DND-41 (cell line): ENCODE measurements around the gene RPS6KA6.

Experiments
- CTCF ChIP-seq: IDR thresholded peaks from 2 replicates; pipeline ENCODE4 v1.5.1; 2012; ENCODE audit warnings: borderline replicate concordance, low read length, moderate library complexity, mild to moderate bottlenecking; ENCODE audit not compliant: poor library complexity, severe bottlenecking; ENCODE audit errors: extremely low read depth
- EZH2 ChIP-seq: IDR thresholded peaks from 3 replicates; pipeline ENCODE4 v1.6.1; 2012; ENCODE audit warnings: borderline replicate concordance, low read depth, mild to moderate bottlenecking, moderate library complexity, low read length, inconsistent platforms; ENCODE audit not compliant: severe bottlenecking

GRCh38 chrX:84118769-84119168, 69.2 kb downstream of the RPS6KA6 start:
- TF ChIP-seq CTCF (no peak), EZH2 (no peak)
